GM19455 (cell line): ENCODE data around the gene DLEC1.

Experiments
- ATAC-seq: cut with Tn5 transposase; IDR thresholded peaks from one replicate; pipeline ENCODE4 v1.9.1; 2021; ENCODE audit not compliant: unreplicated experiment

The DLEC1 gene

GRCh38 chr3:38107911-38108648, 69.1 kb downstream of the DLEC1 start:
- no peak for ATAC-seq

GRCh38 chr3:38108649-38109579, 69.9 kb downstream of the DLEC1 start:
- ATAC-seq = no peak

- ATAC-seq = no peak
Measured at GRCh38 chr3:38109580-38110313, 70.7 kb downstream of the DLEC1 start.

- no peak for ATAC-seq
Measured at GRCh38 chr3:38110314-38111050, 71.5 kb downstream of the DLEC1 start.

- ATAC-seq = no peak
Measured at GRCh38 chr3:38111201-38111600, 72.2 kb downstream of the DLEC1 start.

GRCh38 chr3:38111696-38112377, 72.8 kb downstream of the DLEC1 start:
- ATAC-seq = no peak

GRCh38 chr3:38112378-38112761, 73.4 kb downstream of the DLEC1 start:
- no peak for ATAC-seq

- no peak for ATAC-seq
Measured at GRCh38 chr3:38114052-38114874, 75.3 kb downstream of the DLEC1 start.

GRCh38 chr3:38114875-38115644, 76.1 kb downstream of the DLEC1 start:
- no peak for ATAC-seq

GRCh38 chr3:38115645-38116427, 76.8 kb downstream of the DLEC1 start:
- no peak for ATAC-seq

- no peak for ATAC-seq
Measured at GRCh38 chr3:38116471-38117162, 77.6 kb downstream of the DLEC1 start.

- ATAC-seq = no peak
Measured at GRCh38 chr3:38117163-38117716, 78.2 kb downstream of the DLEC1 start.

GRCh38 chr3:38117748-38118420, 78.9 kb downstream of the DLEC1 start:
- ATAC-seq = peak; percentile 55

- no peak for ATAC-seq
Measured at GRCh38 chr3:38118421-38119247, 79.6 kb downstream of the DLEC1 start.

GRCh38 chr3:38119248-38119544, 80.2 kb downstream of the DLEC1 start:
- ATAC-seq = no peak
